ENCODE measurements around the gene CARS2.
"Not testable (repeated sequence)": the region's sequence is repeated elsewhere in the genome, so short reads cannot be mapped to it uniquely, and the experiment has no call there.

The CARS2 gene

DNA sequence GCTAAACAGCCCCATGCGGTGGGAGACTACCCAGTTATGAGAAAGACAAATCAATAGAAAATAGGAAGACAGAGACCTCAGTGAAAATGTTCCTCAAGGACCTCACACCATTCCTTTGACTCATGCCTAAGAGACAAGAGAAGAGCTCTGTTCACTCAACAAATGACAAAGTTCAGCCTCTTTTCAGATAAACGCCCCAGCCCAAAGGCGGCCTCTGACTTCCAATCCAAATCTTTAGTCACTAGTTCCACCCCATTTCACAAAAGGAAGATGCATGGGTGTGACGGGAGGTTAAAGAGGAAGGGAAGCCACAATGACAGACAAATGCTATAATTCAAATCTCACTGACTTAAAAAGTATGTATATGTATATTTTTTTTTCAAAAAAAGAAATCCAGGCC, 8.1 kb downstream of the CARS2 start:
- TF ChIP-seq, protein P1, sequence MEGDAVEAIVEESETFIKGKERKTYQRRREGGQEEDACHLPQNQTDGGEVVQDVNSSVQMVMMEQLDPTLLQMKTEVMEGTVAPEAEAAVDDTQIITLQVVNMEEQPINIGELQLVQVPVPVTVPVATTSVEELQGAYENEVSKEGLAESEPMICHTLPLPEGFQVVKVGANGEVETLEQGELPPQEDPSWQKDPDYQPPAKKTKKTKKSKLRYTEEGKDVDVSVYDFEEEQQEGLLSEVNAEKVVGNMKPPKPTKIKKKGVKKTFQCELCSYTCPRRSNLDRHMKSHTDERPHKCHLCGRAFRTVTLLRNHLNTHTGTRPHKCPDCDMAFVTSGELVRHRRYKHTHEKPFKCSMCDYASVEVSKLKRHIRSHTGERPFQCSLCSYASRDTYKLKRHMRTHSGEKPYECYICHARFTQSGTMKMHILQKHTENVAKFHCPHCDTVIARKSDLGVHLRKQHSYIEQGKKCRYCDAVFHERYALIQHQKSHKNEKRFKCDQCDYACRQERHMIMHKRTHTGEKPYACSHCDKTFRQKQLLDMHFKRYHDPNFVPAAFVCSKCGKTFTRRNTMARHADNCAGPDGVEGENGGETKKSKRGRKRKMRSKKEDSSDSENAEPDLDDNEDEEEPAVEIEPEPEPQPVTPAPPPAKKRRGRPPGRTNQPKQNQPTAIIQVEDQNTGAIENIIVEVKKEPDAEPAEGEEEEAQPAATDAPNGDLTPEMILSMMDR (IDR thresholded peaks at IDR 0.05; ENCODE audit: low read depth, low read length, missing control alignments), result no peak
- in situ Hi-C loops (cut with HindIII; ENCODE audit: low pct_ligation_motif_present, low sequenced_read_pairs), result no loop called here
- peaks cover 39% of the 10 kb centered on the region for H3K36me3 ChIP-seq (replicated peaks)
- no peak for DNase-seq
- no peaks in the 10 kb centered on the region for H3K27me3 ChIP-seq (replicated peaks)
- no peak overlapping the region for H3K27ac ChIP-seq
- H3K4me3 ChIP-seq (ENCODE audit: low read depth, low read length), result no peak overlapping the region

DNA sequence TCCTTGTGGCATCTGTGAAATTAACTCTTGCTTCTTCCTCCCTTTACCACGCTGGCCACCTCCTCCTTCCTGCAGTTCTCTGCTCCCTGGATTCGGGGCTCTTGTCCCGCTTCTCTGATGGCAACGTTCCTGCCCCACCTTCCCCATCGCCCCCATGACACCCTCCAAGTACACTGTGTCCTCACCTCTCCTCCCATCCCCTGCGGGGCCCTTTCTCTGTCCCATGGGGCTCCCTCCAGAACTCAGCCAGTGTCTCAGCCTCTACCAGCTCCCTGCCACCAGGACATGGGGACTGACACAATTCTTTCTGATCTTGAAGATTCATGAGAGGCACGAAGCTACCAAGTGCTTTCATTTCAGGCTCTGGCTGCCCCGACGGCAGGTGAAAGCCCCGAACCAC, 9.1 kb downstream of the CARS2 start:
- no peaks in the 10 kb centered on the region for H3K27me3 ChIP-seq (replicated peaks)
- TF ChIP-seq, protein P1 (IDR thresholded peaks at IDR 0.05; ENCODE audit: low read depth, low read length, missing control alignments), result no peak
- H3K27ac ChIP-seq, result no peak overlapping the region

DNA sequence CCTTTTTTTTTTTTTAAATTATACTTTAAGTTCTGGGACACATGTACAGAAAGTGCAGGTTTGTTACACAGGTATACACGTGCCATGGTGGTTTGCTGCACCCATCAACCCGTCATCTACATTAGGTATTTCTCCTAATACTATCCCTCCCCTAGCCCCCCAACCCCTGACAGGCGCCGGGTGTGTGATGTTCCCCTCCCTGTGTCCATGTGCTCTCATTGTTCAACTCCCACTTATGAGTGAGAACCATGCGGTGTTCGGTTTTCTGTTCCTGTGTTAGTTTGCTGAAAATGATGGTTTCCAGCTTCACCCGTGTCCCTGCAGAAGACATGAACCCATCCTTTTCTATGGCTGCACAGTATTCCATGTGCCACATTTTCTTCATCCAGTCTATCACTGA, 10.1 kb downstream of the CARS2 start:
- in situ Hi-C loops (cut with HindIII; ENCODE audit: low pct_ligation_motif_present, low sequenced_read_pairs); DNase-seq; H3K27ac ChIP-seq; H3K27me3 ChIP-seq (replicated peaks); H3K4me3 ChIP-seq (ENCODE audit: low read depth, low read length): not testable (repeated sequence)
- H3K36me3 ChIP-seq (replicated peaks), result peaks cover 37% of the 10 kb centered on the region

More for the DNA sequence above, 9.1 kb downstream of the CARS2 start:
- Histone ChIP-seq H3K4me3 (ENCODE audit: low read depth, low read length) (no peak overlapping the region), H3K36me3 (replicated peaks) (peaks cover 39% of the 10 kb centered on the region)
- in situ Hi-C loops (cut with HindIII; ENCODE audit: low pct_ligation_motif_present, low sequenced_read_pairs), result no loop called here
- DNase-seq, result no peak

DNA sequence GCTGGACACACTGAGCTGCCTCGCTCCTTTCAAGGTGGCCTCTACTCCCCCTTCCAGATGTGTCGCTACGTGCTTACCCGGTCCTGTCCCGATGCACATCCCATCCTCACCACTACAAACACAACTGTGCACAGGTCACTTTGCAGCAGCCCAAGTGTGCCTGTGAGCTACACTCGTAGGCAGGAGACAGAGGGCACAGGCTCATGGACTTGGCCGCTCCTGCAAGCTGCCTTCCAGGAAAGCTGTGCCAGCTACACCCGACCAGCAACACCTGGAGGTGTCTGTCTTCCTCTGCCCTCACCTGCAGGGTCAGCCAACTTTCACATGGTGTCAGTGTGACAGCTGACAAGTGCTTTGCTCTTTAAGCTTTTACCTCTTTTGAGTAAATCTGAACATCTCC, 15.4 kb downstream of the CARS2 start:
- DNase-seq, result no peak
- in situ Hi-C loops (cut with HindIII; ENCODE audit: low pct_ligation_motif_present, low sequenced_read_pairs), result no loop called here
- no peaks in the 10 kb centered on the region for H3K27me3 ChIP-seq (replicated peaks)
- H3K27ac ChIP-seq, result no peak overlapping the region
- H3K4me3 ChIP-seq (ENCODE audit: low read depth, low read length), result no peak overlapping the region
- TF ChIP-seq, protein P1 (IDR thresholded peaks at IDR 0.05; ENCODE audit: low read depth, low read length, missing control alignments), result no peak
- peaks cover 22% of the 10 kb centered on the region for H3K36me3 ChIP-seq (replicated peaks)

DNA sequence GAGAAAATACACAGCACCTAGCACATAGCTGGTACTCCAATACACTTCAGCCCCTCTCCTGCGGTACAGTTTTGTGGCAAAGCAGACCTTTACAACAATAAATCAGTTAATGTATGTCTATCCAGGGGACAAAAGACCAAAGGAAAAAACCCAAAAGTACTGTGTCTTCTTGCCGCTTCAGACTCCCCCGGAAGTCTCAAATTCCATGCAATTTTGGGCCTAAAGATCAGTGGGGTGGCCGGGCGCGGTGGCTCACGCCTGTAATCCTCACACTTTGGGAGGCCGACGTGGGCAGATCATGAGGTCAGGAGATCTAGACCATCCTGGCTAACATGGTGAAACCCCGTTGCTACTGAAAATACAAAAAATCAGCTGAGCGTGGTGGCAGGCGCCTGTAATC, 16.2 kb downstream of the CARS2 start:
- no peak for DNase-seq
- Histone ChIP-seq H3K4me3 (ENCODE audit: low read depth, low read length) (no peak overlapping the region), H3K27me3 (replicated peaks) (no peaks in the 10 kb centered on the region), H3K36me3 (replicated peaks) (peaks cover 22% of the 10 kb centered on the region), H3K27ac (no peak overlapping the region)
- in situ Hi-C loops (cut with HindIII; ENCODE audit: low pct_ligation_motif_present, low sequenced_read_pairs), result no loop called here
- TF ChIP-seq, protein P1 (IDR thresholded peaks at IDR 0.05; ENCODE audit: low read depth, low read length, missing control alignments), result no peak

DNA sequence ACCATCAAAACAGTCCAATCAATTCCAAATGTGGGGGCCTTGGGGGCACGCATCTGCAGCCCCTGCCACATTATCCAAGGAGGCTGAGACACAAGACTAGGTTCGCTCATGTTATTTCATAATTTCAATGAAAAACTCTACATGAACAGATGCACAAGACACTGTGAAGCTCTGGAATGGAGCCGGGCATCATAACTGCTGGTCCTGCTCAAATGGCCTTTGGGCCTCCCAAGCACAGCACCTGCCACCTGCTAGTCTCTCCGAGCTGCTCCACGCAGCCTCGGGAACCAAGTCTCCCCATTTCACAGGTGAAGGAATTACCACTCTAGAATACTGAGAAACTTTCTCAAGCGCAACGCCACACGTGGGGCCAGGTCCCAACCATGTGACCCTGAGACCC, 16.9 kb downstream of the CARS2 start:
- DNase-seq, result no peak
- H3K4me3 ChIP-seq (ENCODE audit: low read depth, low read length), result no peak overlapping the region
- in situ Hi-C loops (cut with HindIII; ENCODE audit: low pct_ligation_motif_present, low sequenced_read_pairs), result no loop called here
- no peak overlapping the region for H3K27ac ChIP-seq
- TF ChIP-seq, protein P1 (IDR thresholded peaks at IDR 0.05; ENCODE audit: low read depth, low read length, missing control alignments), result no peak
- no peaks in the 10 kb centered on the region for H3K27me3 ChIP-seq (replicated peaks)
- H3K36me3 ChIP-seq (replicated peaks), result peaks cover 18% of the 10 kb centered on the region
